ENCODE results near the gene DNAJC15.

DNA sequence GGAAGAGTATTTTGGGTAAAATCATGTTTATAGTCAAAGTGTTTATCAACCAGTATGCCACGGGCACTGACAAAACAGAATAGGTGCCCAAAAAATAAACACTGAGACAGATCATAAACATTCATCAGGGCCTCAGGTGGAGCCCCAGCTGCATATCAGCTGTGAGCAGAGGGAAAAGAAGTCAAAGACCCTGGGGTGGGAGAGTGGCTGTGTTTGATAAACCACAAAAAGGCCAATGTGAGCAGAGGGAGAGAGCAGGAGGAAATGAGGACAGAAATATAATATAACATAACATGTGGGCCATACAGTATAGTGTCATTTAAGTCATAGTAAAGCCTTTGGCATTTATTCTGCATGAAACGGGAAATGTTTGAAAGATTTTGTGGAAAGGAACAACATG, 21.4 kb upstream of the DNAJC15 start:
- no peak for TF ChIP-seq CTCF (IDR thresholded peaks at IDR 0.05)
- no peak for TF ChIP-seq POLR2A (IDR thresholded peaks at IDR 0.05)

All from heart left ventricle (tissue), 13 donors.